Sigmoid colon (tissue), 4 donors: ENCODE measurements around the gene OTX1.

Source experiments
- CTCF ChIP-seq, 4 experiments: fragments of 450-650 bp in 3 of 4; fragments of 200-600 bp in 1 of 4; IDR thresholded peaks; one replicate each; pipeline ENCODE4 v1.5.1; 2016 to 2019; ENCODE audit warnings: antibody characterized with exemption in 4 of 4, mild to moderate bottlenecking in 3 of 4, moderate library complexity in 2 of 4
- POLR2A ChIP-seq, 2 donors: fragments of 450-650 bp; IDR thresholded peaks; one replicate each; pipeline ENCODE4 v1.6.1; 2016; ENCODE audit warnings: antibody characterized with exemption in 2 of 2, mild to moderate bottlenecking in 2 of 2, moderate library complexity in 2 of 2
- POLR2AphosphoS5 ChIP-seq, 4 donors: sonication (generic); formaldehyde crosslinking; IDR thresholded peaks; one replicate each; pipeline ENCODE4 v1.6.1; 2017; ENCODE audit warnings: antibody characterized with exemption in 4 of 4

GRCh38 chr2:63052411-63053080 lies 1.9 kb downstream of the OTX1 start:
- TF ChIP-seq CTCF (IDR thresholded peaks at IDR 0.05) (no peak), POLR2A (IDR thresholded peaks at IDR 0.05) (no peak), POLR2AphosphoS5 (IDR thresholded peaks at IDR 0.05) (no peak)
